Cardiac muscle cell (in vitro differentiated cells and primary cell): Measurements from ENCODE around the gene EIF4E. TPM values are rescaled to one million over a fixed set of nuclear protein-coding genes. Genes with fewer than 3 reads are reported as not detected.
A peak's percentile ranks its signal among the peaks of the same experiment; 100 is the strongest.
"Not testable (repeated sequence)": the region's sequence is repeated elsewhere in the genome, so short reads cannot be mapped to it uniquely, and the experiment has no call there.

Experiments used
- DNase-seq, 2 donors: peaks; one replicate each; pipeline versions ENCODE4 v3.0.0 to v3.0.0-alpha.2; 2010 to 2017; ENCODE audit warnings: low read depth in 1 of 2, low spot score in 1 of 2
- H3K27ac ChIP-seq: fragments of 200-600 bp; sonication (generic); 2 replicates; pipeline ENCODE4 v1.5.1; 2016
- H3K27me3 ChIP-seq: fragments of 200-600 bp; sonication (generic); 2 replicates; pipeline ENCODE4 v1.6.0; 2016; ENCODE audit warnings: control low read depth
- H3K36me3 ChIP-seq: fragments of 200-600 bp; sonication (generic); 2 replicates; pipeline ENCODE4 v1.5.1; 2016; ENCODE audit warnings: control low read depth
- H3K4me1 ChIP-seq: fragments of 200-600 bp; sonication (generic); 2 replicates; pipeline ENCODE4 v1.8.1; 2017; ENCODE audit warnings: low read depth, mild to moderate bottlenecking, mixed run types
- H3K4me3 ChIP-seq: fragments of 200-600 bp; sonication (generic); 2 replicates; pipeline ENCODE4 v1.5.1; 2016; ENCODE audit warnings: mild to moderate bottlenecking
- H3K9me3 ChIP-seq: fragments of 200-600 bp; sonication (generic); 2 replicates; pipeline ENCODE4 v1.5.1; 2017; ENCODE audit warnings: low read depth, mild to moderate bottlenecking, control low read depth
- CTCF ChIP-seq: IDR thresholded peaks from 2 replicates; pipeline ENCODE4 v1.5.1; 2012; ENCODE audit warnings: low read depth, mild to moderate bottlenecking, low read length
- polyA plus RNA-seq: library from polyadenylated mRNA; unstranded; fragments of >200 nt; fragmentation: Nextera tagmentation; extraction: Ambion mirVana; gene quantifications from 2 replicates; pipeline ENCODE4 v1.2.1, GENCODE V29; 2016
- total RNA-seq: library from RNA; depleted of rRNA; stranded (reverse); fragments of >200 nt; gene quantifications from 2 replicates; pipeline ENCODE4 v1.2.3, GENCODE V29; 2016

Gene EIF4E
- total and polyA plus RNA-seq, 2 experiments from 2014 or later = 119 to 143 TPM

GRCh38 chr4:98887145-98887544 lies 41.8 kb downstream of the EIF4E start:
- no peak for DNase-seq
- no peak for TF ChIP-seq CTCF
- Histone ChIP-seq H3K4me1 (no peaks in the 10 kb centered on the region), H3K27ac (no peak overlapping the region), H3K36me3 (peaks cover 36% of the 10 kb centered on the region), H3K9me3 (no peaks in the 10 kb centered on the region), H3K27me3 (no peaks in the 10 kb centered on the region), H3K4me3 (no peak overlapping the region)

- DNase-seq, H3K27me3 ChIP-seq, H3K4me1 ChIP-seq, H3K9me3 ChIP-seq, H3K4me3 ChIP-seq, H3K27ac ChIP-seq: not testable (repeated sequence)
- H3K36me3 ChIP-seq = peaks cover 36% of the 10 kb centered on the region
These were observed 42.6 kb downstream of the EIF4E start for GRCh38 chr4:98886382-98886781.

- H3K4me3 ChIP-seq, H3K27ac ChIP-seq, H3K9me3 ChIP-seq, DNase-seq, H3K4me1 ChIP-seq, H3K27me3 ChIP-seq: not testable (repeated sequence)
- peaks cover 19% of the 10 kb centered on the region for H3K36me3 ChIP-seq
These were observed 48.0 kb downstream of the EIF4E start for GRCh38 chr4:98880884-98881283.

- peaks cover 9% of the 10 kb centered on the region for H3K36me3 ChIP-seq
- no peaks in the 10 kb centered on the region for H3K27me3 ChIP-seq
These were observed 49.4 kb downstream of the EIF4E start for GRCh38 chr4:98879515-98879914.

GRCh38 chr4:98873059-98873458 lies 55.9 kb downstream of the EIF4E start:
- no peak for TF ChIP-seq CTCF
- peak in 1 of 2 donors; percentile 82 for DNase-seq
- Histone ChIP-seq H3K36me3 (no peaks in the 10 kb centered on the region), H3K27me3 (no peaks in the 10 kb centered on the region), H3K9me3 (no peaks in the 10 kb centered on the region), H3K4me3 (no peak overlapping the region), H3K27ac (no peak overlapping the region), H3K4me1 (no peaks in the 10 kb centered on the region)

More at GRCh38 chr4:98879515-98879914, 49.4 kb downstream of the EIF4E start:
- Histone ChIP-seq H3K4me1 (peaks cover 3% of the 10 kb centered on the region), H3K27ac (peak overlapping the region; percentile 16), H3K4me3 (no peak overlapping the region), H3K9me3 (no peaks in the 10 kb centered on the region)
- no peak for TF ChIP-seq CTCF
- no peak for DNase-seq

GRCh38 chr4:98872120-98872906 lies 56.6 kb downstream of the EIF4E start:
- not testable (repeated sequence) for H3K27ac ChIP-seq, H3K4me3 ChIP-seq, H3K27me3 ChIP-seq, H3K36me3 ChIP-seq, H3K4me1 ChIP-seq, DNase-seq, H3K9me3 ChIP-seq

- TF ChIP-seq CTCF = no peak
- H3K36me3 ChIP-seq = no peaks in the 10 kb centered on the region
- no peak overlapping the region for H3K4me3 ChIP-seq
- no peaks in the 10 kb centered on the region for H3K4me1 ChIP-seq
- H3K9me3 ChIP-seq = no peaks in the 10 kb centered on the region
- H3K27ac ChIP-seq = no peak overlapping the region
- no peaks in the 10 kb centered on the region for H3K27me3 ChIP-seq
- no peak for DNase-seq
These were observed 61.3 kb downstream of the EIF4E start for GRCh38 chr4:98867648-98868047.
